GM13976 (cell line): ENCODE data around the gene IGF1R.

Source experiments
- DNase-seq: peaks from one replicate; pipeline ENCODE4 v3.0.0; 2012; ENCODE audit warnings: low spot score
- in situ Hi-C: fragments of 300-500 bp; cut with MboI; formaldehyde crosslinking; loops from one replicate; pipeline ENCODE4 v1.12.0; 2022; ENCODE audit warnings: low sequenced_read_pairs, mixed read lengths, inconsistent platforms; ENCODE audit not compliant: unreplicated experiment
- TF ChIP-seq, protein P1 (sequence below): IDR thresholded peaks from 2 replicates; pipeline ENCODE4 v1.5.1; 2012; ENCODE audit warnings: borderline replicate concordance, mild to moderate bottlenecking; ENCODE audit not compliant: insufficient read depth; ENCODE audit errors: extremely low read depth, missing control alignments, control extremely low read depth

Gene IGF1R

DNA sequence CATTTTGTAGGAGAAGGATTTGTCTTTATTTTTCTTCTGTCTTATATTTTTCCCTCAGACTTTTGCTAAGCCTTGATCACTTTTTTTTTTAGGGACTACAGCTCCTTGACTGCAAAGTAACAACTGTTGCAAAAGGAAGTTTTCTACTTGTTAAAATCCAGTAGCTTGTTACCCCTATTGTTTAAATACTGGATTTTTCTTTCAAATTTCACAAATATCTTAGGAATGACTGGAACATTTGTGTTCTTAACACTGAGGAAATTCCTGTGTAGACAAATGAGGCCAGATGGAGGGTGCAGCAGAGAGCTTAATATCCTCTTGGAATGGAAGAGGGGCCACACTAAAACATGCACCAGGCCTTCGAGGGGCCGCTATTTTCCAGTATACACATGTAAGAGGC, 362.4 kb downstream of the IGF1R start:
- in situ Hi-C loops: no loop called here
- DNase-seq: no peak
- TF ChIP-seq, protein P1, sequence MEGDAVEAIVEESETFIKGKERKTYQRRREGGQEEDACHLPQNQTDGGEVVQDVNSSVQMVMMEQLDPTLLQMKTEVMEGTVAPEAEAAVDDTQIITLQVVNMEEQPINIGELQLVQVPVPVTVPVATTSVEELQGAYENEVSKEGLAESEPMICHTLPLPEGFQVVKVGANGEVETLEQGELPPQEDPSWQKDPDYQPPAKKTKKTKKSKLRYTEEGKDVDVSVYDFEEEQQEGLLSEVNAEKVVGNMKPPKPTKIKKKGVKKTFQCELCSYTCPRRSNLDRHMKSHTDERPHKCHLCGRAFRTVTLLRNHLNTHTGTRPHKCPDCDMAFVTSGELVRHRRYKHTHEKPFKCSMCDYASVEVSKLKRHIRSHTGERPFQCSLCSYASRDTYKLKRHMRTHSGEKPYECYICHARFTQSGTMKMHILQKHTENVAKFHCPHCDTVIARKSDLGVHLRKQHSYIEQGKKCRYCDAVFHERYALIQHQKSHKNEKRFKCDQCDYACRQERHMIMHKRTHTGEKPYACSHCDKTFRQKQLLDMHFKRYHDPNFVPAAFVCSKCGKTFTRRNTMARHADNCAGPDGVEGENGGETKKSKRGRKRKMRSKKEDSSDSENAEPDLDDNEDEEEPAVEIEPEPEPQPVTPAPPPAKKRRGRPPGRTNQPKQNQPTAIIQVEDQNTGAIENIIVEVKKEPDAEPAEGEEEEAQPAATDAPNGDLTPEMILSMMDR: no peak
